ENCODE data around the gene MAN2A1. TPM values are rescaled to one million over a fixed set of nuclear protein-coding genes. Genes with fewer than 3 reads are reported as not detected.

The MAN2A1 gene
- polyA plus RNA-seq, 1 donor from 2014 or later, result 5.7 TPM

- Histone ChIP-seq H3K27me3 (ENCODE audit: insufficient read depth, low read depth, low read length) (no peaks in the 10 kb centered on the region), H2AFZ (ENCODE audit: low read depth, low read length) (no peak overlapping the region), H3K79me2 (replicated peaks; ENCODE audit: insufficient read depth, low read length) (no peaks in the 10 kb centered on the region), H3K27ac (ENCODE audit: low read length) (no peak overlapping the region), H3K9ac (ENCODE audit: low read length) (no peak overlapping the region), H4K20me1 (ENCODE audit: insufficient read depth) (no peaks in the 10 kb centered on the region), H3K4me2 (ENCODE audit: low read length) (no peak overlapping the region), H3K36me3 (ENCODE audit: insufficient read depth, low read length) (no peaks in the 10 kb centered on the region), H3K9me3 (ENCODE audit: low read length) (no peaks in the 10 kb centered on the region), H3K9me2 (ENCODE audit: insufficient read depth, low read length) (no peaks in the 10 kb centered on the region), H3K4me3 (ENCODE audit: low read length) (no peak overlapping the region), H3F3A (ENCODE audit: insufficient read depth, low read length, poor library complexity, severe bottlenecking) (no peaks in the 10 kb centered on the region)
- TF ChIP-seq POLR2AphosphoS5 (IDR thresholded peaks at IDR 0.05) (no peak), EZH2 (IDR thresholded peaks at IDR 0.05; ENCODE audit: borderline replicate concordance, insufficient read depth, low read length, poor library complexity, severe bottlenecking) (no peak), EP300 (conservative IDR thresholded peaks at IDR 0.05; ENCODE audit: poor library complexity, severe bottlenecking) (no peak), TAF1 (IDR thresholded peaks at IDR 0.05; ENCODE audit: low read depth) (no peak), MXI1 (conservative IDR thresholded peaks at IDR 0.05; ENCODE audit: poor library complexity, severe bottlenecking) (no peak), REST (IDR thresholded peaks at IDR 0.05; ENCODE audit: borderline replicate concordance) (no peak)
- TF ChIP-seq, protein P1, sequence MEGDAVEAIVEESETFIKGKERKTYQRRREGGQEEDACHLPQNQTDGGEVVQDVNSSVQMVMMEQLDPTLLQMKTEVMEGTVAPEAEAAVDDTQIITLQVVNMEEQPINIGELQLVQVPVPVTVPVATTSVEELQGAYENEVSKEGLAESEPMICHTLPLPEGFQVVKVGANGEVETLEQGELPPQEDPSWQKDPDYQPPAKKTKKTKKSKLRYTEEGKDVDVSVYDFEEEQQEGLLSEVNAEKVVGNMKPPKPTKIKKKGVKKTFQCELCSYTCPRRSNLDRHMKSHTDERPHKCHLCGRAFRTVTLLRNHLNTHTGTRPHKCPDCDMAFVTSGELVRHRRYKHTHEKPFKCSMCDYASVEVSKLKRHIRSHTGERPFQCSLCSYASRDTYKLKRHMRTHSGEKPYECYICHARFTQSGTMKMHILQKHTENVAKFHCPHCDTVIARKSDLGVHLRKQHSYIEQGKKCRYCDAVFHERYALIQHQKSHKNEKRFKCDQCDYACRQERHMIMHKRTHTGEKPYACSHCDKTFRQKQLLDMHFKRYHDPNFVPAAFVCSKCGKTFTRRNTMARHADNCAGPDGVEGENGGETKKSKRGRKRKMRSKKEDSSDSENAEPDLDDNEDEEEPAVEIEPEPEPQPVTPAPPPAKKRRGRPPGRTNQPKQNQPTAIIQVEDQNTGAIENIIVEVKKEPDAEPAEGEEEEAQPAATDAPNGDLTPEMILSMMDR (IDR thresholded peaks at IDR 0.05; ENCODE audit: poor library complexity, severe bottlenecking), result no peak
These were observed 158.4 kb downstream of the MAN2A1 start for GRCh38 chr5:109848130-109848529.

DNA sequence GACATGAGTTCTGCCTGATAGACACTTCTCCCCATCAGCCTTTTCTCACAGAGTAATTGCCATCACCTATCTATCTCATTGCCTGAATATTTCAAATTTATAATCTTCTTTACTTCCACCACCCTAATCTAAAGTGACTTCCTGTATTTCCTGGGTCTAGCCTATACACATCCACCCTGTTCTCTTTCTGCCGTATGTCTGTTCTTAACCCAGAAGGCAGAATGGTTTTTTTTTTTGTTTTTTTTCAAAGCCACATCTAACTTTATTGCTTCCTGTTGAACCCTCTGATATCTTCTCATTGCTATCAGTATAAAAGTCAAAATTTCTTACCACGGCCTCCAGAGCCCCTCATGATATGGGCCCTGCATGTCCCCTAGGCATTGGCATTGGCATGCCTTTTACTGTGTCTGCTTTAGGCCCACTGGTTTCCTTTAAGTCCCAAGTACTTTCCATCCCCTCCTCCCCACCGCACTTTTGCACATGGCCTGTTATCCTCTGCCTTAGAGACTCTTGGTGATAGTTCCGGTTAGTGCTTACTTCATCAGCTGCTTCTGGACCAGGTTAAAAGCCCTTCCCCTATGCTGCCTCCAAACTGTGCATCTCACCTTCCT lies 159.9 kb downstream of the MAN2A1 start:
- Histone ChIP-seq H3K36me3 (ENCODE audit: insufficient read depth, low read length) (no peaks in the 10 kb centered on the region), H3K79me2 (replicated peaks; ENCODE audit: insufficient read depth, low read length) (no peaks in the 10 kb centered on the region), H3K9me2 (ENCODE audit: insufficient read depth, low read length) (no peaks in the 10 kb centered on the region), H4K20me1 (ENCODE audit: insufficient read depth) (no peaks in the 10 kb centered on the region), H3K9me3 (ENCODE audit: low read length) (no peaks in the 10 kb centered on the region), H3K4me2 (ENCODE audit: low read length) (no peak overlapping the region), H3K4me3 (ENCODE audit: low read length) (no peak overlapping the region), H3F3A (ENCODE audit: insufficient read depth, low read length, poor library complexity, severe bottlenecking) (no peaks in the 10 kb centered on the region), H3K27me3 (ENCODE audit: insufficient read depth, low read depth, low read length) (no peaks in the 10 kb centered on the region), H3K27ac (ENCODE audit: low read length) (no peak overlapping the region), H3K9ac (ENCODE audit: low read length) (no peak overlapping the region), H2AFZ (ENCODE audit: low read depth, low read length) (no peak overlapping the region)
- TF ChIP-seq SMC3 (conservative IDR thresholded peaks at IDR 0.05; ENCODE audit: poor library complexity), result no peak
- TF ChIP-seq MXI1 (conservative IDR thresholded peaks at IDR 0.05; ENCODE audit: poor library complexity, severe bottlenecking), result no peak
- no peak for TF ChIP-seq TAF1 (IDR thresholded peaks at IDR 0.05; ENCODE audit: low read depth)
- no peak for TF ChIP-seq EP300 (conservative IDR thresholded peaks at IDR 0.05; ENCODE audit: poor library complexity, severe bottlenecking)
- no peak for TF ChIP-seq REST (IDR thresholded peaks at IDR 0.05; ENCODE audit: borderline replicate concordance)
- no peak for TF ChIP-seq EZH2 (IDR thresholded peaks at IDR 0.05; ENCODE audit: borderline replicate concordance, insufficient read depth, low read length, poor library complexity, severe bottlenecking)
- no peak for TF ChIP-seq RAD21 (conservative IDR thresholded peaks at IDR 0.05)
- TF ChIP-seq, protein P1 (IDR thresholded peaks at IDR 0.05; ENCODE audit: poor library complexity, severe bottlenecking), result no peak
- no peak for TF ChIP-seq POLR2AphosphoS5 (IDR thresholded peaks at IDR 0.05)

Data from neural cell (in vitro differentiated cells).